Fibroblast of skin of left biceps (primary cell): Measurements from ENCODE around the gene RTN4R.
"Not testable (repeated sequence)": the region's sequence is repeated elsewhere in the genome, so short reads cannot be mapped to it uniquely, and the experiment has no call there.

Experiments
- DNase-seq, 2 experiments: peaks; one replicate each; pipeline ENCODE4 v3.0.0-alpha.2; 2013; ENCODE audit warnings: low read depth in 2 of 2

RTN4R gene

GRCh38 chr22:20268279-20269012 lies at the start of gene RTN4R:
Gene RTN4R (minus strand): TSS chr22:20268318. CDS start chr22:20268092, 226 bp downstream.
- no peak for DNase-seq

GRCh38 chr22:20317402-20318042 lies 49.4 kb upstream of the RTN4R start:
- not testable (repeated sequence) for DNase-seq

DNA sequence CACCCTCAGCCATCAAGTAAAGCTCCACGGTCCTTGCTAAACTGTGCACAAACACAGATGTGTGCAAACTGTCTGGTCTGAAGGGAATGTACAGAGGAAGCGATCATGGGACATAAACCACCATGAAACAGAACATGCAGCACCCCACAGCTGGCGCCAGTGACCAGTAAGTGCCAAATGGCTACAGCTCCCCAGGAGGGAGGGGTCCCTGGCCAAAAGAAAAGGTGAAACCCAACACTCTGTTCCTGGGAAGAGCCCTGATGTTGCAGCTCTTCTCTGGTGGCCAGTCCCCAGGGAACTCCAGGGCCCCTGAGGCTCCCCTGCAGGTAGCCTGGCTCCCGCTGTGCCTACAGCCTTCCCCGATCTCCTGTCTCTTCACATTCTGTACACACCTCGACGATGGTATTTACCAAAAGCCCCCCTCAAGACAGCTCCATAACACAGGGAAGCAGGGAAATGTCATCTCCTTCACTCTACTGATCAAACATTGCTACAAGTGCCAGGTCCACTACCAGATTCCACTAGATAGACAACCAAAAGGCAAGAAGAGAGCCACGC lies 48.8 kb upstream of the RTN4R start:
- DNase-seq, result no peak

- no peak for DNase-seq
These were observed 48.2 kb upstream of the RTN4R start for GRCh38 chr22:20316217-20316843.

GRCh38 chr22:20315337-20316216 lies 47.5 kb upstream of the RTN4R start:
- DNase-seq, result no peak

DNA sequence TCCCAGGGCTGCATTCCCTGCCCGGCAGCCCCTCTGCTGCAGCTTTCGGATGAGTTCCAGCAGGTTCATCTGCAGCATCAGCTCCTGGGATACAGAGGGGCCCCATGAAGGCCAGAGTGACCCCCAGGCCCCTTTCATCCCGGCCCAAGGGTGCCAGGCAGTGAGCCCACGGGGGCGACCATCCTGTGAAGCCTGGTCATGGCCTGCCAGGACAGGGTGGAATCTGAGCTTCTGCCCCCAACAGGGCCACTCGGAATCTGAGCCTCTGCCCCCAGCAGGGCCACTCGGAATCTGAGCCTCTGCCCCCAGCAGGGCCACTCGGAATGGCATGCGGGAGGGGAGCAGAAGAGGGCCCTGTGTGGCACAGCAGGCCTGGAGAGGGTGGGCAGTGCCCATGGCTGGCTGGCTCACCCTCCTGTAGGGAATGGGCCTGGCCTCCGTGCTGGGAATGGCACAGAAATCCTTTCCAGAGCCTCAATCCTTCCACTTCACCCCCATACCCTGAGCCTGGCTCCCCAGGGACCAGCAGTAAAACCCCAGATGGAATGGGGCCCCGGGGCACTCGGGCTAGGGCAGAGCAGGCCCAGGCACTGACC lies 46.7 kb upstream of the RTN4R start:
- DNase-seq, result not testable (repeated sequence)

DNA sequence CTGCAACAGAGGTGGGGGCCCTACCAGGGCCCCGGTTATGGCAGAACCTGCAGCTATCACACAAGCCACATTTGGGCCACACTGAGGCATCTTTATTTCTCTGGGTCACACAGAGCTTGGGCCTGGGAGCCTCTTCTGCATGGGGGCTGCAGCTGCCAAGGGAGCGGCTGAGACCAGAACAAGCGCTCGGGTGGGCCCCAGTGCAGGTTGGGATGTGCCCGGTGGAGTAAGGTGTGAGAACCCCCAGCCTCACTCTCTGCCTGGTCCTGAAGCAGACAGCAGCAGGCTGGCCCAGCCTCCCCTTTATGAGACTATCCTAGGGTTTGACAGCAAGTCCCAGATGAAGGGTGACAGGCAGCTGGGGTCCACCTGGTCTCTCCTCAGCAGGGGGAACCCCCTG lies 46.1 kb upstream of the RTN4R start:
- DNase-seq, result not testable (repeated sequence)

GRCh38 chr22:20313306-20314077 lies 45.4 kb upstream of the RTN4R start:
- not testable (repeated sequence) for DNase-seq

GRCh38 chr22:20312396-20313191 lies 44.5 kb upstream of the RTN4R start:
- DNase-seq, result no peak

DNA sequence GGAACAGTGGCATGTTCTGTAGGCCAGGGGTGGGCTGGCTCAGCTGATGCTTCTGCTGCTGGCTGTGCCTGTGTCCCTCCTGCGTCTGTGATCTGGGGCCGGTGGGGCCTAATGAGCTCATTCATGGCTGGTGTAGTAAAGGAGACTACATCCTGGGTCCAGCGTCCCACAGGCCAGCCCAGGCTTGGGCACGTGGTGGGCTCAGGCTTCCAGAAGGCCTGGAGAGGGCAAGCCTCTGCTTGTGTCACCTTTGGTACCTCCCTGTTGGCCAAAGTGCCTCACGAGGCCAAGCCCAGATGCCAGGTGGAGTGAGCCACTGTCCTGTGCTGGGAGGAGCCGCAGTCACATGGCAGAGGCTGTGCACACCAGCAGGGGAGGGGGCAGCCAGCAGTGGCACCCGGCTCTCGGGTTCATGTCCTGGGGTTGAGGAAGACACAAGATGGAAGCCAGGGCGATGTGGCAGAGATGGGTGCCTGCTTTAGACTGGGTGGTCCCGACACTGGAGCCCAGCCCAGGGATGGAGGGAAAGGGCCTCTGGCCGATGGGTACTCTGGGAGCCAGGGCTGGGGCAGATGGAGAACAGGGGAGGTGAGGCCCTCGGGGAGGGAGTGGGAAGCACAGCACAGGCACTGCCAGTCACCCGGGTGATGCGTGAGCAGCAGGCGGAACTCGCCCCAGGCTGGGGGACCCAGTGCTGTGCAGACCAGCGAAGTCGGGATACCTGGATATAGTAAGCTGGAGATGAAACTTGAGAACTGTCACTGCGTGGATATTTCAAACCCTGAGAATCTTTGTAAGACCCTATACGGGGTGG lies 43.3 kb upstream of the RTN4R start:
- not testable (repeated sequence) for DNase-seq

- DNase-seq, result not testable (repeated sequence)
These were observed 42.7 kb upstream of the RTN4R start for GRCh38 chr22:20310773-20311172.

GRCh38 chr22:20310180-20310579 lies 42.1 kb upstream of the RTN4R start:
- not testable (repeated sequence) for DNase-seq

- DNase-seq, result not testable (repeated sequence)
These were observed 40.9 kb upstream of the RTN4R start for GRCh38 chr22:20308806-20309650.

- DNase-seq, result not testable (repeated sequence)
These were observed 39.6 kb upstream of the RTN4R start for GRCh38 chr22:20307448-20308447.

- not testable (repeated sequence) for DNase-seq
These were observed 38.7 kb upstream of the RTN4R start for GRCh38 chr22:20306646-20307447.
